ENCODE measurements around the gene OR8B4.
"Not testable (repeated sequence)": the region's sequence is repeated elsewhere in the genome, so short reads cannot be mapped to it uniquely, and the experiment has no call there.

Gene OR8B4, protein sequence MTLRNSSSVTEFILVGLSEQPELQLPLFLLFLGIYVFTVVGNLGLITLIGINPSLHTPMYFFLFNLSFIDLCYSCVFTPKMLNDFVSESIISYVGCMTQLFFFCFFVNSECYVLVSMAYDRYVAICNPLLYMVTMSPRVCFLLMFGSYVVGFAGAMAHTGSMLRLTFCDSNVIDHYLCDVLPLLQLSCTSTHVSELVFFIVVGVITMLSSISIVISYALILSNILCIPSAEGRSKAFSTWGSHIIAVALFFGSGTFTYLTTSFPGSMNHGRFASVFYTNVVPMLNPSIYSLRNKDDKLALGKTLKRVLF

DNA sequence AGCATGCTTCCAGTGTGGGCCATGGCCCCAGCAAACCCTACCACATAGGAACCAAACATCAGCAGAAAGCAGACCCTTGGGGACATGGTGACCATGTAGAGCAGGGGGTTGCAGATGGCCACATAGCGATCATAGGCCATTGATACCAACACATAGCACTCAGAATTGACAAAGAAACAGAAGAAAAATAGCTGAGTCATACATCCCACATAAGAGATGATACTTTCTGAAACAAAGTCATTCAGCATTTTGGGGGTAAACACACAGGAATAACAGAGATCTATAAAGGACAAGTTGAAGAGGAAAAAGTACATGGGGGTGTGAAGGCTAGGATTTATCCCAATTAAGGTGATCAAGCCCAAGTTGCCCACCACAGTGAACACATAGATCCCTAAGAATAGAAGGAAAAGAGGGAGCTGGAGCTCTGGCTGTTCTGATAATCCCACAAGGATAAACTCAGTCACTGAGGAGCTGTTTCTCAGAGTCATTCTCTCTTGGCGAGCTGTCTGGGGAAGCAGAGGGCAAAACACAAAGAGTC, at the start of gene OR8B4:
OR8B4 (minus strand) TSS at position 488 of the 538 bp plus-strand sequence; CDS start at position 488, 0 bp downstream.
- DNase-seq (ENCODE audit: low read depth) = no peak

DNA sequence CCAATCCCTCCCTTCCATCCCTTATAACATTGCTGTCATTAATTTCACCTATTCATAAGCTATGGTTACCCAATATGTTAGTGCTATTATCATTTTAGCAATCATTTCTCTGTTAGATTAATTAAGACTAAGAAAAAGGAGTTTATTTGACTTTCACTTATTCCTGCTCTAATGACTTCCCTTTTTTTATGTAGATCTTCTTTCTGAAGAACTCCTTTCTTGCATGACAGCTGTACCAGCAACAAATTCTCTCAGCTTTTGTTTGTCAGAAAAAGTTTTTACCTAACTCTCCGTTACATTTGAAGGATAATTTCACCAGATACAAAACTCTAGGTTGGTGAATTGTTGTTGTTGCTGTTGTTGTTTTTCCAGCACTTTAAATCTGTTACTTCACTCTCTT, 49.4 kb upstream of the OR8B4 start:
- DNase-seq (ENCODE audit: low read depth) = no peak

DNA sequence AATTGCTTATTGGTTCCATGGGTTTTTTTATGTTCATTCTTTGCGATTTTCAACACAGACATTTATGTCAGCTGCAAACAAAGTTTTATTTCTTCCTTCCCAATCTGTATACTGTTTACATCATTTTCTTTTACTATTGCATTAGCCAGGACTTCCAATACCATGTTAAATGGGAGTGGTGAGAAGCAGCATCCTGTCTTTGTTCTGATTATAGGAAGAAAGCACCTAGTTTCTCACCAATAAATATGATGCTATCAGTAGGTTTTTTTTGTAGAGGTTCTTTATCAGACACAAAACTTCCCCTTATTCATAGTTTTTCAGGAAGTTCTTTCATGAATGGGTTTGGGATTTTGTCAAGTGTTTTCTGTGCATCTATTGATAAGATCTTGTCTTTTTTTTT, 48.8 kb upstream of the OR8B4 start:
- no peak for DNase-seq (ENCODE audit: low read depth)

DNA sequence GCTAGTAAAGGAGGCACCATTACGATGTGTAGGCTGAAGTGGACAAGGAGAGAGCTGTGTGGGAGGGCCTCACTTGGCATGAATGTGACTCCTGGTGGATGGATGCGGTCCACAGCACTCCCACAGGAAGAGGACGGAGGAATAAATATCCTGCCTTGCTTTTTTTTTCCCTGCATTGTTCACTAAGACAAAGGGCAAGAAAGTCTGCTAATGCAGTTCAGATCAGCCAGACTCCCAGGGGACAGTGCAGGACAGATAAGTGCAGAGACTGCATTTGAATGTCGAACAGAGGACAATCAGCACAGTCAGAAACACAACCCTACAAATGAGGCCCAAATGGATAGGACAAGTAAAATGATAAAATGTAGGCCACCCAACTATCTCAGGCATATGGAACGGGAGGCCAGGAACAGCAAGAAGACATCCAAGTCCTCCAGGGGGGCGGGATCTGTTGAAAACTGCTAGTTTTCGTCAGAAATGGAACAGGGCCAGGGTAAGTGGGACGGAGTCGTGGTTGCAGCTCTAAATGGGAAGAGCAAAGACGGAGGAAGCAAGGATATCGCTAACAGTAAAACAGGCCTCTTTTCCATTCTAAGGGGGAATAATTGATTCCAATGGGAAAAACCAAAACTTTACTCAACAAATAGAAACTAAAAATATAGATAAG, 46.0 kb upstream of the OR8B4 start:
- no peak for DNase-seq (ENCODE audit: low read depth)

DNA sequence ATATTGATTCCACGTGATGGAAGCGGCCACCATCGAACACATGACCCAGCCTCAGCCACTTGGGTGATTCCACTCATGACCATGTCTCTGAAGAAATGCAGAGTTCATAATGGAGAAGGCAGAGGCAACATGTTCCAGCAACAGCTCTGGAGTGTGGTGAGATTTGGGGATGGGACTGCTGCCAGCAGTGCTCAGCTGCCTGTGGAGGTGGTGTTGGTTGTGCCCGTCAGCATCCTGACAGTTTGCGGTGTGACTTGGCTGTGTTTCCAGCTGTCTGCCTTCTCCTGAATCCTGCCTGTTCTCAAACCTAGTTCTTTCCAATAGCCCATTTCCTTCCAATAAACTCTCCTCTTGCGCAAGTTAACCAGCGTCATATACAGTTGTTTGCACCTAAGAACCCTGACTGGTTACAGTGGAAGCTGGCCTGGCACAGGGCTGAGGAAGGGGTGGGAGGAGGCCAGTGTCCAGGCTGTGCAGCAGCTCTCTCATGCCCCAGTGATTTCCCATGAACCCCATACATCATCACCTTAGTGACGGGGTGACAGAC, 42.8 kb upstream of the OR8B4 start:
- no peak for DNase-seq (ENCODE audit: low read depth)

DNA sequence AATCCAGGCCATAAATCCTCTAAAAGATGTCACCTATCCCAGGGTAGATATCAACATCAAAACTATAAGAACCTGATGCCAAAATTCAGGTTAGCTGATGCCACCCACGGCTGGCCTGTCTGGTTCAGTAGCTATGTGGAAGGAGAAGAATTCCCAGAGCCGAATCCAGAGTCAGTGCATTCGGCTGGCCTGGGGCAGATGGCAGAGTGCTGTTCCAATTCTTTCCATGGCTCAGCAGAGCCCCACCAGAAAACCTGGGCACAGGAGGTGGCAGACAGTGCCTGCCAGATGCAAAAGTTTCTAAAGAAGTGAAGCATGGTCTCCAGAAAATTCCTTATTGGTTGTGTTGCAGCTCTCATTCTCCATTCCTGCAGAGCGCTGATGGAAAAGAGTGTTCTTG, 40.7 kb upstream of the OR8B4 start:
- DNase-seq (ENCODE audit: low read depth) = no peak

DNA sequence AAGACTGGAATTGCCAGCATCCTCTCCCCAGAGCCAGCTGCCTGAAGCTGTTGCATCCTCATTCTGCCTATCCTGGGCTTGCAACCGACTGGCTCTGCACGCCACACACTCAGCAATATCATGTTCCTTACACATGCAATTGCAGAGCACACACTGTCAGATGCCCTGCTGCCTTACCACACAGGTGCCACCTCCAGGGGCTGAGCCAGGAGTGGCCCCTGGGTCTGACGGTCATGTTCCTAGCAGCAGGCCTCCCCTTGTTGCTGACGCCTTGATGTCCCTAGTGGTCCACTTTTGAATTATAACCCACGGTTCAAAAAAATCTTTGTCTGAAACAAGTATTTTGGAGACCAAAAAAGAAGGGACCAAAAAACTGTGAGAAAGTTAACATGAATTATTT, 39.3 kb upstream of the OR8B4 start:
- no peak for DNase-seq (ENCODE audit: low read depth)

DNA sequence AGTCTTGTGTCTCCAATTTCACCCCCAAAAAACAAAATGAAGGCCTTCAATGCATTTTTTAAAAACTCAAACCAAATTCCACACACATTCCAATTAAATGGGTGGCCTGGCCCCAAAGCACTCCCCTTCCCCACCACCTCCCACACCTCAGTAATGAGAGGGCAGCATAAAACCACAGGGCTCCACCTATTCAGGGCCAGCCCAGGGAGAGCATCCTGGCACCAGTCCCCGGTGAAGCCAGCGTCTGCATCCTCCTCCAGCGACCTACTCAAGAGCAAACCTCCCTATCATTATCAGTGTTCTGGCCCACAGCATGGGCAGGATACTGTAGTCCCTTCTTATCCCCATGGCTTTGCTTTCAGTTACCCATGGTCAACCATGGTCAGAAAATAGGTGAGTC, 38.7 kb upstream of the OR8B4 start:
- DNase-seq (ENCODE audit: low read depth) = no peak

DNA sequence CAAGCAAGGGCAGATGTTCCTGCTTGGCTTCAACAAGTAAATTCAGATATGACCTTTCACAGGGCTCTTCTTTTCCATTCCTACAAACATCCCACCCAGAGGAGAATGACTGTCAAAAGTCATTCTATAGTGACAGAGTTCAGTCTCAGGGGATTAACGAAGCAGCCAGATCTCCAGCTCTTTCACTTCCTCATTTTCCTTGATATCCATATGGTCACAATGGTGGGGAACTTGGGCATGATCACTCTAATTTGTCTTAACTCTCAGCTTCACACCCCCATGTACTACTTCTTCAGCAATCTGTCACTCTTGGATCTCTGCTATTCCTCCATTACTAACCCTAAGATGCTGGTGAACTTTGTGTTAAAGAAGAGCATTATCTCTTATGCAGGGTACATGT, 35.8 kb upstream of the OR8B4 start:
- DNase-seq (ENCODE audit: low read depth) = no peak

DNA sequence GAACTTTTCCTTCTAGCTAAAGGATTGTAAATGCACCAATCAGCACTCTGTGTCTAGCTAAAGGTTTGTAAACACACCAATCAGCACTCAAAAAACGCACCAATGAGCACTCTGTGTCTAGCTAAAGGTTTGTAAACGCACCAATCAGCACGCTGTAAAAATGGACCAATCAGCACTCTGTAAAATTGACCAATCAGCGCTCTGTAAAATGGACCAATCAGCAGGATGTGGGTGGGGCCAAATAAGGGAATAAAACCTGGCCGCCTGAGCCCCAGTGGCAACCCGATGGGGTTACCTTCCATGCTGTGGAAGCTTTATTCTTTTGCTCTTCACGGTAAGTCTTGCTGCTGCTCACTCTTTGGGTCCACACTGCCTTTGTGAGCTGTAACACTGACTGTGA, 34.7 kb upstream of the OR8B4 start:
- DNase-seq (ENCODE audit: low read depth) = not testable (repeated sequence)

DNA sequence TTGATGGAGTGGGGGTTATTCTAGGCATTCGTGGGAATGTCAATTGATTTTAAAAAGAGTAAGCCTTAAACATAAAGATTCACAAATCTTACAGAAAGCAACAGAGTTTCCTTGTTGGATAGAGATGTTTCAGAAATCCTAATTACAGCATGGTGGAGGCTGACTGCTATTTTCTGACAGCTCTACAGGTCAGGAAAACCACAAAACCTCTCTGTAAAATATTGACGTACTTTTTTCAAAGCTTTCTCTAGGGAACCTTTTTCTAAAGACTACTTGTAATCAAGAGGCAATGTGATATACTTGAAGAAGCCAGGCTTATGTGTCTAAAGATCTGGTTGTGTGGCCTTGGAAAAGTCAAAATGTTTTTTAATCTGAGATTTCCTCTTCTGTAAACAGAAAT, 29.9 kb upstream of the OR8B4 start:
- DNase-seq (ENCODE audit: low read depth) = no peak

DNA sequence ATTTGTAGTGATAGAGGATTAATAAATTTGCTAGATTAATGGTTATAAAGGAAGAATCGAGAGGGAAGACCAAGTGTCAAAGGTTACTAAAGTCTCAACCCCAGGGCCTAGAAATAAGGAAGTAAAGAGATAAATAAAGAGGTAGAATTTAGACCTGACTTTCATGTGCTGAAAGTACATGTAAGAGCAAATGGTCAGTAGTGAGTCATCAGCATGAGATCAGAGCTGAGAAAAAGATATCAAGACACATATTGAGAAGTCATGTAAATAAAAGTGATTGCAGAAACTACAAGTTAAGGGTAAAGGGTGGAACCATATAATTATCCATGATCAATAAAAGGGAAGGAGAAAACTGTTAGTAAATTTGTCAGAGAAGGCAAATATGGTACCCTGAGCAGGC, 22.2 kb upstream of the OR8B4 start:
- DNase-seq (ENCODE audit: low read depth) = no peak

DNA sequence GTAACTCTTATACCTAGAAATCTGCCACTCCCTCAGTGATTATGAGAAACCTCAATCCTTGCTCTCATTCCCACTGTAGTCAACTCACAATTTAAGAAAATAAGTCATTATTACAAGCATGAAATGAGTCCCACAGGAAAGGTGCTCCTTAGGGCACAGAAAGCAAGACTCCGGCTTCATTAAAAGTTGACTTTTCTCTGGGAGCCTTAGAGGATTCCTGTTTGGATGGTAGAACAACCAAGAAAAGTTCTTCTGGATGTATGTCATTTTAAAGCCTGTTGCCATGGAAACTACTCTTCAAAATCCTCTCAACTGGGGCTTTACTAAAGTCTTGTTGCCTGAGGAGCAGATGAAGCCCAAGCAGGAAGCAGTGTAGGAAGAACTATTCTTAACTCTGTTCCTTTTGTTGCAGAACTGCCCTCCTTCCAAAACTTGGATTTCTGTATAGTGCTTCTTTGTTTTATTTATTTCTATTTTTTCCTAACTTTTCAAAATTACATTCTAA, 21.0 kb upstream of the OR8B4 start, which contains the start of gene OR8B8:
OR8B8 (minus strand) TSS at position 51 of the 505 bp plus-strand sequence. CDS start 4,611 bp downstream, outside the sequence.
- no peak for DNase-seq (ENCODE audit: low read depth)

DNA sequence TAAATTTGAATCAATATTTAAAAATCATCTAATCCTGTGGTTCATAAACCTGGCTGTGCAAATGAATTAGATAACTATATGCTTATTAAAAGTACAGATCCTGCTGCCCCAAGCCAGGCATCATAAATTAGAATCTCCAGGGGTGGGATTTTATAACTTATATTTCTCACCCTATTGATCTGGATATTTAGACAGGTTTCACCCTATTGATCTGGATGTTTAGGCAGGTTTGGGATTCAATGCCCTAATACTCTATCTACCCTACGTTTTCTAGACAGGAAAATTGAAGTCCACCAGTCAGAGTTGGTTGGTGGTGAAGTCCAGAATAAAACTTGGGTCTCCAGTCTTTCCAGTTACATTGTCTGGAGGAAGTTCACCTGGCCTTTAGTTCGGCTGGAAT, 18.2 kb upstream of the OR8B4 start:
- no peak for DNase-seq (ENCODE audit: low read depth)

DNA sequence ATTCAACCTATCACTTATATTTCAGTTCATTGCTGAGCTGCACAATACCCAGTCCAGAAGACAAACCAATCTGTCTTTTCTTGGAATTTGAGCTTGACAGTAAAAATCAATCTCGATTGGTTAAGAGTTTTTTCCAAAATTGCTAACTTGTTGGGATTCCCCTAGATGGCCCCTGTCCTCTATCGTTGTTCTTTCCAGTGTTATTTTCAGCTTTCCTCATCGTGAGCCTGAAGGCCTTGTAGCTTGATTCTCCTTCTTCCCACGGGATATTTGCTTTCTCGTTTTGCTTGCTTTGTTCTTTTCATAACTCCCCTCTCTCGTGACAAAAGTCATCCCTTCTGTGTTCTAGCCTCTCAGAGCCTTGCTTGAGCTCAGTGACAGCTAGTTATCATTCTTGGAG, 17.8 kb upstream of the OR8B4 start:
- no peak for DNase-seq (ENCODE audit: low read depth)

DNA sequence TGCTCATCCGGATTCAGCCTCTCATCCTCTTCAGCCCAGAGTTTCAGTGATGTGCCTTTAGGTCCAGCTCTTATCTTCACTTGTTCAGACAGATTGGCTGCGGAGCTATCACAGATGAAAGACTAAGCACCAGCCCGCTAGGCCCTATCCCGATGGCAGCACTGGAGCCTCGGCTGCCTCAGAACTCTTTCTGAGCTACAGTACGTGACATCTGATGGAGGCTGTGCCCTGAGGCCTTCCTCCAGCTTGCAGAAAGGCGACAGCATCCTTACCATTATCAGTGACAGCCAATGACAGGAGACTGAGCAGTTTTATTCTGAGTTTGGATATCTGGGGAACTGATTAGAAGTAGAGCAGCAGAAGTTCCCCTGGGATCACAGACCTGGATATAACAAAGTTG, 16.8 kb upstream of the OR8B4 start:
- no peak for DNase-seq (ENCODE audit: low read depth)

DNA sequence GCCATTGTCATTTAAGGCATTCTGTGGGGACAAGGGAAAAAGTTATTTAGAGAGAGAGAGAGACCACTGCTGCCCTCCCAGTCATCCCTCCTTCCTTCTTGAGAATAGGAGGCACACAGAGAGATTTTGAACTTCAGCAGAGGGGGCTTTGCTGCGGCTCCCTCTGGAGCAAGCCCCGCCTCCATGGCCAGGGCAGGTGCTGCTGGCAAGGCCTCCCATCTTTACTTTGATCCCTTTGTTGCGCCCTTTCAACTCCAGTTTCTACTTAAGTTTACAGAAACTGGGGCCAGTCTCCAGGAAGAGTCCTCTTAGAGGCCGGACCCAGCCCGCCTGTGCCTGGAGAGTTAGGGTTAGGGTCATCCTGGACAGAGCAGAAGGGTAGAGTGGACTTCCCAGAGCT, 16.4 kb upstream of the OR8B4 start:
- no peak for DNase-seq (ENCODE audit: low read depth)

DNA sequence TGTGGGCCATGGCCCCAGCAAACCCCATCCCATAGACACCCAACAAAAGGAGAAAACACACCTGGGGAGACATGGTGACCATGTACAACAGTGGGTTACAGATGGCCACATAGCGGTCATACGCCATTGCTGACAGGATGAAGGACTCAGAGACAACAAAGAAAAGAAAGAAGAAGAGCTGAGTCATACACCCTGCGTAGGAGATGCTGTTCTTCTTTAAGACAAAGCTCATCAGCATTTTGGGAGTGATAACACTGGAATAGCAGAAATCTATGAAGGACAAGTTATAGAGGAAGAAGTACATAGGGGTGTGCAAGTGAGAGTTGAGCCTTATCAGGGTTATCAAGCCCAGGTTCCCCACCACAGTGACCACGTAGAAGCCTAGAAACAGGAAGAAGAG, 15.9 kb upstream of the OR8B4 start:
- DNase-seq (ENCODE audit: low read depth) = no peak

DNA sequence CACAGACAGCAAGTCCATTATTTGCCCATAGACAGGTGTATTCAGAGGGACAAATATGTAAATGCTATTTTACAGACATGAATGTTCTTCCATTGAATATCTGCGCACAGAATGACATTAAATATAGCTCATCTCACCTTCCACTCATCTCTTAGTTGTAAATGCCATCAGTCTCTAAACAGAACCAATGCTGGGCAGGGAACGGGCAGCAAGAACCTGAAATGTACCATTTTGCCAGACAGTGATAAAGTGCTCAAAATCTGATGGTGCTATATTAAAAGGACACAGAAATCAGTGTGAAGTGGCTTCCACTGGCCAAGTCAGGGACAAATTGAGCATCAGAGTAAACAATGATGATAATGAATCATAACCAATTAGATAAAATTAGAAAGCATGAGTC, 10.0 kb upstream of the OR8B4 start:
- no peak for DNase-seq (ENCODE audit: low read depth)

DNA sequence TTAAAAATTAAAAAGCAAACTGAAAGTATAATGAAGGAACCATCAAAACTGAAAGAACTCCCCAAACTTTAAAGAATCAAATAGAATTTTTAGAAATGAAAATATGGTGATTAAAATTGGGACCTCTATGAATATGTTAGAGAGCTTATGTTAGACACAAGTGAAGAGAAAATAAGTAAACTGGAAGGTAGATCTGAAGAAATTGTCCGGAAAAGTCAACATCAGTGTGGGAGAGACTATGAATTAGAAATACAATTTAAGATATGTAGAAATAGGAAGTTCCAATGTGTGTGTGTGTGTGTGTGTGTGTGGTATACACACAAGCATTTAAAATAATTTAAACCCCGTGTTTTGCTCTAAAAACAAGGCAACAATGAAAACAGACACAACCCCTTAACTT, 4.9 kb upstream of the OR8B4 start:
- no peak for DNase-seq (ENCODE audit: low read depth)

DNA sequence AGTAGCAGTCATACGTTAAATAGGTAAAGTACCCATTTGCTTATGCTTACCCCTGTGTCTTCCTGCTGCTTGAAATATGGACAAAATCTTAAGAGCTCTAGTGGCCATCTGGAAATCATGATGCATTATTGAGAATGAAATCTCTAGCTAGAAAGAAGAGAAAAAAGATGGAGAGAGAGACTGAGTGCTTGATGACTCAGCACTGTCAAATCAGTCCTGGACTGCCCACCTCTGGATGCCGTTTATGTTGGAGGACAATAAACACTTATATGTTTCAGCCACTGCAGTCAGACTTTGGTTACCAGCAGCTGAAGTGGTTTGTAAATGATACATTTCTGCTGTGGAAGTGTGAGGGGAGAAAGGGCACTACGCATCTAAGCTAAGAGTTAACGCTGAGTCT, 3.6 kb downstream of the OR8B4 start:
- no peak for DNase-seq (ENCODE audit: low read depth)

DNA sequence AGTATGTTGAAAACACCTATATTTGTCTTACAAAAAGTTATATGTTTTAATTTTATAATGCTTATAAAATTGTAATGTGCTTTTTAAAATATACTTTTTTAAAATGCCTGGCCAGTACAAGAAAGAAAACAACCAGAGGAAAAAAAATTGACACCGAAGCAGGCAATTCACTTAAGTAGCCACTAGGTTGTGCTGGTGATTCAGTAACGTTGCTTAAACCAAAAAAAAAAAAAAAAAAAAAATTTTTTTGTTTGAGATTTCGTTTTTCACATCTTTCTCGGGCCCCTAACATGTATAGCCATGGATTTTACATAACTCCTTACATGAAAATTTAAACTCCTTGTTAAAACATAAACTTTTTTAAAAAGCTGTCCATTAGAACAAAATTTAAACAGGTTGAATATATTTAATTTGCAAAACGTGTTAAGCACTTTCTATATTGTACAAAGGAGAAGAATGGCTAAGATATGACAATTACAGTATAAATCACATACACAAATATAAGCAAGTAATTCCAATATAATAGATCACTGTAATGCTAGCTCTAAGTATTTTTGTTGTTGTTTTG, 9.2 kb downstream of the OR8B4 start:
- no peak for DNase-seq (ENCODE audit: low read depth)

DNA sequence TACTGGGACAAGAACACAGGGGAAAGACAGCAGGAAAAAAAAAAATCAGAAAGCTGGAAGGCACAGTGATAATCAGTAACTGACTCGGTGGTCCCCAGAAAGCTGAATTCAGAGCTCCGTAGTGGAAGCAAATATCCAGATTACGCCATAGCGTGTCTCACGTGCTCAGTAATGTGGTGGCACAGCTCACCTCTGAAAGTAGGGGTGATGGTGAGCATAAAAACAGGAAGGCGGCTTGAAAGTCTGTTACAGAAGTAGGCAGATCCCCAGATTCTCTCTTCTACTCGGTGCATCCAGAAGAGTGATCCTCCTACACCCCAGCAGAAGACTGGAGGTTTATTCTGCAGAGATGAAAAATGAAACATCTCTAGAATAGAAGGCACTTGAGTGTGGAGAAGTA, 14.8 kb downstream of the OR8B4 start:
- DNase-seq (ENCODE audit: low read depth) = no peak

Data from GM04504 (cell line).